NCI-H2227 (cell line): ENCODE measurements around the gene IL20.

Source experiments
- DNase-seq: peaks from one replicate; lab custom pipeline; 2025; ENCODE audit not compliant: unreplicated experiment; lab: John Stamatoyannopoulos, UW

The IL20 gene

GRCh38 chr1:206873603-206874188 lies 8.3 kb downstream of the IL20 start:
- DNase-seq, result no peak

- no peak for DNase-seq
These were observed 10.4 kb downstream of the IL20 start for GRCh38 chr1:206875752-206876377.

GRCh38 chr1:206878456-206878855 lies 13.0 kb downstream of the IL20 start:
- DNase-seq, result no peak

- DNase-seq, result no peak
These were observed 14.9 kb downstream of the IL20 start for GRCh38 chr1:206880314-206880713.

- DNase-seq, result no peak
These were observed 17.1 kb downstream of the IL20 start for GRCh38 chr1:206882555-206882954.

- DNase-seq, result no peak
These were observed 17.7 kb downstream of the IL20 start for GRCh38 chr1:206883160-206883559.

- DNase-seq, result no peak
These were observed 18.5 kb downstream of the IL20 start for GRCh38 chr1:206883876-206884275.

GRCh38 chr1:206885341-206886060 lies 20.1 kb downstream of the IL20 start:
- no peak for DNase-seq

- no peak for DNase-seq
These were observed 21.4 kb downstream of the IL20 start for GRCh38 chr1:206886831-206887230.

- no peak for DNase-seq
These were observed 22.3 kb downstream of the IL20 start for GRCh38 chr1:206887701-206888100.

- no peak for DNase-seq
These were observed 25.0 kb downstream of the IL20 start for GRCh38 chr1:206890125-206891060.

GRCh38 chr1:206891412-206891811 lies 26.0 kb downstream of the IL20 start:
- no peak for DNase-seq

- DNase-seq, result no peak
These were observed 27.0 kb downstream of the IL20 start for GRCh38 chr1:206892351-206892984.

- DNase-seq, result no peak
These were observed 28.0 kb downstream of the IL20 start for GRCh38 chr1:206893380-206893779.

GRCh38 chr1:206895325-206895724 lies 29.9 kb downstream of the IL20 start:
- no peak for DNase-seq

GRCh38 chr1:206895837-206896242 lies 30.4 kb downstream of the IL20 start:
- no peak for DNase-seq

- DNase-seq, result no peak
These were observed 30.8 kb downstream of the IL20 start for GRCh38 chr1:206896261-206896660.

- no peak for DNase-seq
These were observed 31.8 kb downstream of the IL20 start, which contains the start of gene IL24 for GRCh38 chr1:206897175-206897574. IL24 (plus strand) TSS chr1:206897443; CDS start chr1:206897833, 390 bp downstream.

- no peak for DNase-seq
These were observed 32.9 kb downstream of the IL20 start for GRCh38 chr1:206898089-206898914.

- DNase-seq, result no peak
These were observed 33.5 kb downstream of the IL20 start for GRCh38 chr1:206898915-206899431.
